GM21786 (cell line): ENCODE measurements around the gene SPEN.
"Not testable (repeated sequence)": the region's sequence is repeated elsewhere in the genome, so short reads cannot be mapped to it uniquely, and the experiment has no call there.

Source experiments
- ATAC-seq: cut with Tn5 transposase; IDR thresholded peaks from one replicate; pipeline ENCODE4 v1.9.1; 2021; ENCODE audit not compliant: unreplicated experiment

SPEN gene

DNA sequence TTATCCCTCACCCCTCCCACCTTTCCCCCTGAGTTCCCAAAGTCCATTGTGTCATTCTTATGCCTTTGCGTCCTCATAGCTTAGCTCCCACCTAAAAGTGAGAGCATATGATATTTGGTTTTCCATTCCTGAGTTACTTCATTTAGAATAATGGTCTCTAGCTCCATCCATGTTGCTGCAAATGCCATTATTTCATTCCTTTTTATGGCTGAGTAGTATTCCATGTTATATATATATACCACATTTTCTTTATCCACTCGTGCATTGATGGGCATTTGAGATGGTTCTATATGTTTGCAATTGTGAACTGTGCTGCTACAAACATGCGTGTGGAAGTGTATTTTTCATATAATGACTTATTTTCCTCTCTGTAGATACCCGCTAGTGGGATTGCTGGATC, 130.4 kb downstream of the SPEN start:
- ATAC-seq = not testable (repeated sequence)

- ATAC-seq = no peak
These were observed 134.2 kb downstream of the SPEN start for GRCh38 chr1:15981679-15982078.

DNA sequence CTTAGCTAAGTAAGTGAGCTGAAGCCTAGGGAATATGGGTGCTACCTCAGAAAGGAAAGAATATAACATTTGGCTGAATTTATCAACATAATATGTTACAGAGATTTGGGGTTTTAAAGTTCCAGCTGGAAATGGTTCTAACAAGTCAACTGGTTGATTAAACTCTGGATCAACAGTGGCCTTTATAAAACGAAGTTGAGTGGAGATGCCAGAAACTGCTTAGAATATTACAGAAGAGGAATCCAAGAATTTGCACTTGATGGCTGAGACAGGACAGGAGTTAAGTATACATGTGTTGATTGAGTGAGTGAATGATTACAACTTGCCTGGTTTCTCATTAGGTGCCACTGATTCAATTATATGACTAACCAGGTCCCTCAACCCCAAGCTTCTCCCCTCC, 135.8 kb downstream of the SPEN start:
- ATAC-seq = no peak

DNA sequence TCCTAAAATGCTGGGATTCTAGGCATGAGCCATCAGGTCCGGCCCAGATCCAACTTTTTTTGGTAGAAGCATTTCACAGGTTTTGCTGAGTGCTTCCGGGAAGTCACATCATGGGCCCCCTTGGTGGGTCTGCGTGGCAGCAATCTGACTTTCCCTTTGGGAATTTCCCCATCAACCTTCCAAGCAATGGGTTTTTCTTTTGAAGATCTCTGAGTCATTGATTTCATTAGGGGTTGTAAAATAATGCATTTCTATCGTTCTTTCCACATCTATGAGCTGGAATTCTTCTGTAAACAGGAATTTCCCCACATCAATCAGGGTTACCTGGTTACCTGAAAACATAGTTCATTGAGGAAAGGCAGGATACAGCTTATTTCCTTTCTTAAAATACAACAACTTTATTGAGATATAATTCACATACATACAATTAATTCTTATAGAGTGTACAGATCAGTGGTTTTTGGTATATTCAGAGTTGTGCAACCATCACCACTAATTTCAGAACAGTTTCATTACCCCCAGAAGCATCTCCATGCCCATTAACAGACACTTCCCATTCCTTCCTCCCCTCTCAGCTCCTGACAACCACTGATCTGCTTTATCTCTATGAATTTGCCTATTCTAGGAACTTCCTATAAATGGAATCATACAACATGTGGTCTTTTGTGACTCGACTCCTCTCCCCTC, 138.2 kb downstream of the SPEN start:
- ATAC-seq = no peak

GRCh38 chr1:15988856-15989736, 141.6 kb downstream of the SPEN start:
- no peak for ATAC-seq

GRCh38 chr1:15989776-15990175, 142.3 kb downstream of the SPEN start:
- ATAC-seq = no peak
